HG03575 (cell line): ENCODE measurements around the gene RAB23.

Experiments used
- ATAC-seq: cut with Tn5 transposase; IDR thresholded peaks from one replicate; pipeline ENCODE4 v1.9.1; 2021; ENCODE audit not compliant: unreplicated experiment, insufficient number of reproducible peaks, low FRiP score; ENCODE audit errors: extremely low read depth

RAB23 gene

DNA sequence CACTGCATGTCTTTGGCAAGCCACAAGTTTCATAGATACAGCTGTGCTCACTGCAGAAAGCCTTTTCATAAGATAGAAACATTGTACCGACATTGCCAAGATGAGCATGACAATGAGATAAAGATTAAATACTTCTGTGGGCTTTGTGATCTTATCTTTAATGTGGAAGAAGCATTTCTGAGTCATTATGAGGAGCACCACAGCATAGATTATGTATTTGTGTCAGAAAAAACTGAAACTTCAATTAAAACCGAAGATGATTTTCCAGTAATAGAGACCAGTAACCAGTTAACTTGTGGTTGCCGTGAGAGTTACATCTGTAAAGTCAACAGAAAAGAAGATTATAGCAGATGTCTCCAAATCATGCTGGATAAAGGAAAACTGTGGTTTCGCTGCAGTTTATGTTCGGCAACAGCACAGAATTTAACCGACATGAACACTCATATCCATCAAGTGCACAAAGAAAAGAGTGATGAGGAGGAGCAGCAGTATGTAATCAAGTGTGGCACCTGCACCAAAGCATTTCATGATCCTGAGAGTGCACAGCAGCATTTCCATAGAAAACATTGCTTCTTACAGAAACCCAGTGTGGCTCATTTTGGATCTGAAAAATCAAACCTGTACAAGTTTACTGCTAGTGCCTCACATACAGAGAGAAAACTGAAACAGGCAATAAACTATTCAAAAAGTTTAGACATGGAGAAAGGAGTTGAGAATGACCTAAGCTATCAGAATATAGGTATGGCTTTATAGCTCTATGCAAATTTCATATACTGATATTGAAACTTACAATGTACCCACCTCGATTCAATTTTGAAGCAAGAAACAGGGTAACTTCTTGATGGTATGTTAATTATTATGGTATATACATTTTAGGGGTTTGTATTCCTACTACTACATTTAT is 73.9 kb downstream of the RAB23 start:
- no peak for ATAC-seq

DNA sequence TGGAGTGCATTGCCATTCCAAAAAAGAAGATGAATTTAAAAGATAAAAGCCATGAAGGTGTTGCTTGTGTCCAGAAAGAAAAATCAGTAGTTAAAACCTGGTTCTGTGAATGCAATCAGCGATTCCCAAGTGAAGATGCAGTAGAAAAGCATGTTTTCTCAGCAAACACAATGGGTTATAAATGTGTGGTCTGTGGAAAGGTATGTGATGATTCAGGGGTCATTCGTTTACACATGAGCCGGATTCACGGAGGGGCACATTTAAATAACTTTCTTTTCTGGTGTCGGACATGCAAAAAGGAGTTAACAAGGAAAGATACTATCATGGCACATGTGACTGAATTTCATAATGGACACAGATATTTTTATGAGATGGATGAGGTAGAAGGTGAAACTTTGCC is 74.7 kb downstream of the RAB23 start:
- ATAC-seq: no peak

DNA sequence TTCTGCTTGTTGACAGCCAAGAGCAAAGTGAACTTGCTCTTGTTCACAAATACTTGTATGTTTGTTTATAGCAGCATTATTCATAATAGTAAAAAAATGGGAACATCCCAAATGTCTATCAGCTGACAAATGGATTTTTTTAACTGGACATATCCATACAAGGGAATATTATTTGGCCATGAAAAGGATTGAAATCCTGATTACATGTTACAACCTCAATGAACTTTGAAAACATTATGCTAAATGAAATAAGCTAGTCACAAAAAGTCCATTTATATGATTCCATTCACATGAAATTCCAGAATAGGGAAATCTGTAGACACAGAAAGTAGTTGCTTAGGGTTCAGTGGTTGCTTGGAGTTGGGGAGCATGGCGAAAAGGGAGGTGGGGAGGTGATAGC is 78.4 kb downstream of the RAB23 start:
- ATAC-seq: no peak

DNA sequence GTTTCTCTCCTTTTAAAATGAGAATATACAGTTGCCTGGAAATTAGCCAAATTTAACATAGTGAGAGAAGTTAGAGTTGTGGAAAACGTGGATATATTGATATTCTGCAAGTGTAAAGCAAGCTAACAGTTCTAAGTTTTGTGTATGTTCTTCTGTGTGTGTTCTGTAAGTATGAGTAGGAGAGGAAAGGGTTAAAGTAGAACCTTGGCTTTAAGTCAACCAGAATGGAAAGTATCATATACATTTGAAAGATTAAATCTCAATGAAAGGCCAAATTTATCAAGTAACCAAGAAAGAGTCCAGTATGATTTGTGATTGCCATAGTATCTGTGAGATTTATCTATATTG is 80.0 kb downstream of the RAB23 start:
- no peak for ATAC-seq

DNA sequence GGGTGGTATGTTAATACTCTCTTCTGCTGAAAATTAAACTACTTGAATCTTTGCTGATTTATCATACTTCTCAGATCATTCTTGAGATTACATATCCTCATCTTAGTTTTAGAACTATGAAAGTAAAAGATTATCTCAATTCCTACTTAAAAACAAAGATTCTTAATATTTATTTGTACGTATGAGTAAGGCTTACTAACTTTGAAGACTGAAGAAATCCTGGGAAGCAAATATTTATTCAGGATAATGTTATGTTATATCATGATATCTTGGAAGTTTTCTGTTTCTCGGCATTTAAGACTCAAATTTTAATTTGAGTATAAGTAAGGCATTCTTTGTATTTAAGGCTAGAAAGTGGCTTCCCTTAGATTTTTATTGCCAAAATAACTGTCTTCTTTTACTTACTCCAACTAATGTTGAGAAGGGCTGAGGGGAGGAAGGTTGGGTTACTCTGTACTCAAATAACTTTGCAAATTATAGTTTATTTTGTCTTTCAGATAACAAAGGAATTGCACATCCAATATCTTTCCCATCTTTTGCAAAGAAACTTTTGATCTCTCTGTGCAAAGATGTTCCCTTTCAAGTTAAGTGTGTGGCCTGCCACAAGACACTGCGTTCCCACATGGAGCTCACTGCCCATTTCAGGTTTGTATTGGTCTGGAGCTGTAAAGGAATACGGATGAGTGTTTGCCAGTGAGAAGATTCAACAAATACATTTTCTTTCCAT is 80.5 kb downstream of the RAB23 start:
- no peak for ATAC-seq

DNA sequence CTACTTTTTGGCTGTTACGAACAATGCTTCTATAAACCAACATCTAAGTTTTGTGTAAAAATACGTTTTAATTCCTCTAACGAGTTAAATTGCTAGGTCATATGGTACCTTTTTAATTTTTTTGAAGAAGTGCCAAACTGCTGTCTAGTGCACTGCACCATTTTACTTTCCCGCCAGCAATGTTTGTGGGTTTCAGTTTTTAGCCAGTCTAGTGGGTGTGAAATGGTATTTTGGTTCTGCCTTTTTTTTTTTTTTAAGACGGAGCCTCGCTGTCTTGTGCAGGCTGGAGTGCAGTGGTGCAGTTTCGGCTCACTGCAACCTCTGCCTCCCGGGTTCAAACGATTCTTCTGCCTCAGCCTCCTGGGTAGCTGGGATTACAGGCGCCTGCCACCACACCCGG is 84.1 kb downstream of the RAB23 start:
- ATAC-seq: no peak

DNA sequence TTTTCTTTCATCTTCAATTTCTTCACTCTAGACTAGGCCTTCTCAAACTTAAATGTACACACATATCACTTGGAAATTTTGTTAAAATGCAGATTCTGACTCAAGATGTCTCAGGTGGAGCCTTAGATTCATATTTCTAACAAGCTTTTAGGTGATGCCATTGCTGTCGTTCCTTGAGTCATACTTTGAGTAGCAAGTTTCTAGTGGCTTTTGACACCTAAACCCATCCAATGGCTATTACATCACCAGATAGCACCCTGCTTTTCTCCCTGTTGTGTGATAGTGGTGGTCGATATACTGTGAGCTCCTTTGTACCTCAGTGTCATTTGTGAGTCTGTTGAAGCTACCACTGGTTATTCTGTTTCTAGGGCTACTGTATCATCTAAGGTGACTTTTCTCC is 84.8 kb downstream of the RAB23 start:
- no peak for ATAC-seq
